ENCODE results near the gene SPATA31C2. TPM values are rescaled to one million over a fixed set of nuclear protein-coding genes. Genes with fewer than 3 reads are reported as not detected.

Gene SPATA31C2
- total RNA-seq, 2 donors from 2014 or later: not detected

- Histone ChIP-seq H3K9ac (ENCODE audit: extremely low read depth, low read length, poor library complexity, severe bottlenecking) (no peak overlapping the region), H3K9me3 (ENCODE audit: control insufficient read depth, low read length) (no peaks in the 10 kb centered on the region), H3K27me3 (ENCODE audit: control insufficient read depth, insufficient read depth, low read length, poor library complexity, severe bottlenecking) (no peaks in the 10 kb centered on the region), H3K27ac (ENCODE audit: low read depth, low read length) (no peak overlapping the region), H3K36me3 (ENCODE audit: control insufficient read depth, insufficient read depth, low read length) (no peaks in the 10 kb centered on the region), H3K4me3 (ENCODE audit: low read length) (no peak overlapping the region), H3K4me1 (ENCODE audit: control insufficient read depth, insufficient read depth, low read length) (peaks cover 6% of the 10 kb centered on the region)
- H3K27me3 Mint-ChIP-seq (ENCODE audit: insufficient read depth): no peaks in the 10 kb centered on the region
- no peaks in the 10 kb centered on the region for H3K36me3 Mint-ChIP-seq (ENCODE audit: low read depth)
- 30 to 55% methylated on average over 4 of the region's 4 CpGs for WGBS, 2 experiments (ENCODE audit: insufficient coverage in 1 of 2, insufficient read length in 1 of 2)
- H3K9me3 Mint-ChIP-seq: peaks cover 22% of the 10 kb centered on the region
- TF ChIP-seq, protein P1, sequence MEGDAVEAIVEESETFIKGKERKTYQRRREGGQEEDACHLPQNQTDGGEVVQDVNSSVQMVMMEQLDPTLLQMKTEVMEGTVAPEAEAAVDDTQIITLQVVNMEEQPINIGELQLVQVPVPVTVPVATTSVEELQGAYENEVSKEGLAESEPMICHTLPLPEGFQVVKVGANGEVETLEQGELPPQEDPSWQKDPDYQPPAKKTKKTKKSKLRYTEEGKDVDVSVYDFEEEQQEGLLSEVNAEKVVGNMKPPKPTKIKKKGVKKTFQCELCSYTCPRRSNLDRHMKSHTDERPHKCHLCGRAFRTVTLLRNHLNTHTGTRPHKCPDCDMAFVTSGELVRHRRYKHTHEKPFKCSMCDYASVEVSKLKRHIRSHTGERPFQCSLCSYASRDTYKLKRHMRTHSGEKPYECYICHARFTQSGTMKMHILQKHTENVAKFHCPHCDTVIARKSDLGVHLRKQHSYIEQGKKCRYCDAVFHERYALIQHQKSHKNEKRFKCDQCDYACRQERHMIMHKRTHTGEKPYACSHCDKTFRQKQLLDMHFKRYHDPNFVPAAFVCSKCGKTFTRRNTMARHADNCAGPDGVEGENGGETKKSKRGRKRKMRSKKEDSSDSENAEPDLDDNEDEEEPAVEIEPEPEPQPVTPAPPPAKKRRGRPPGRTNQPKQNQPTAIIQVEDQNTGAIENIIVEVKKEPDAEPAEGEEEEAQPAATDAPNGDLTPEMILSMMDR (conservative IDR thresholded peaks at IDR 0.05): no peak
- DNase-seq: peak; percentile 87
- H3K4me1 Mint-ChIP-seq: peaks cover 5% of the 10 kb centered on the region
- H3K4me3 Mint-ChIP-seq: no peak overlapping the region
- no peak overlapping the region for H3K27ac Mint-ChIP-seq
Observed at GRCh38 chr9:88090151-88090581, 48.1 kb downstream of the SPATA31C2 start.

- Mint-ChIP-seq H3K9me3 (peaks cover 22% of the 10 kb centered on the region), H3K4me3 (no peak overlapping the region), H3K27me3 (ENCODE audit: insufficient read depth) (peaks cover 2% of the 10 kb centered on the region), H3K27ac (no peak overlapping the region), H3K36me3 (ENCODE audit: low read depth) (no peaks in the 10 kb centered on the region), H3K4me1 (peaks cover 3% of the 10 kb centered on the region)
- no peaks in the 10 kb centered on the region for H3K27me3 ChIP-seq (ENCODE audit: control insufficient read depth, insufficient read depth, low read length, poor library complexity, severe bottlenecking)
- H3K36me3 ChIP-seq (ENCODE audit: control insufficient read depth, insufficient read depth, low read length): no peaks in the 10 kb centered on the region
- no peak overlapping the region for H3K27ac ChIP-seq (ENCODE audit: low read depth, low read length)
- WGBS, 2 experiments (ENCODE audit: insufficient coverage in 1 of 2, insufficient read length in 1 of 2): 89 to 92% methylated on average over 4 to 6 of the region's 6 CpGs
- H3K9ac ChIP-seq (ENCODE audit: extremely low read depth, low read length, poor library complexity, severe bottlenecking): no peak overlapping the region
- TF ChIP-seq, protein P1 (conservative IDR thresholded peaks at IDR 0.05): no peak
- H3K4me3 ChIP-seq (ENCODE audit: low read length): no peak overlapping the region
- H3K9me3 ChIP-seq (ENCODE audit: control insufficient read depth, low read length): no peaks in the 10 kb centered on the region
- no peak for DNase-seq
- H3K4me1 ChIP-seq (ENCODE audit: control insufficient read depth, insufficient read depth, low read length): peaks cover 6% of the 10 kb centered on the region
Observed at GRCh38 chr9:88087906-88088305, 50.4 kb downstream of the SPATA31C2 start.

- Mint-ChIP-seq H3K4me3 (no peak overlapping the region), H3K9me3 (peaks cover 21% of the 10 kb centered on the region), H3K27me3 (ENCODE audit: insufficient read depth) (peaks cover 2% of the 10 kb centered on the region), H3K27ac (no peak overlapping the region), H3K36me3 (ENCODE audit: low read depth) (no peaks in the 10 kb centered on the region), H3K4me1 (no peaks in the 10 kb centered on the region)
- H3K9ac ChIP-seq (ENCODE audit: extremely low read depth, low read length, poor library complexity, severe bottlenecking): no peak overlapping the region
- TF ChIP-seq, protein P1 (conservative IDR thresholded peaks at IDR 0.05): no peak
- H3K27me3 ChIP-seq (ENCODE audit: control insufficient read depth, insufficient read depth, low read length, poor library complexity, severe bottlenecking): no peaks in the 10 kb centered on the region
- H3K4me1 ChIP-seq (ENCODE audit: control insufficient read depth, insufficient read depth, low read length): peaks cover 6% of the 10 kb centered on the region
- H3K27ac ChIP-seq (ENCODE audit: low read depth, low read length): no peak overlapping the region
- DNase-seq: no peak
- no peaks in the 10 kb centered on the region for H3K9me3 ChIP-seq (ENCODE audit: control insufficient read depth, low read length)
- 88 to 94% methylated on average over 4 to 5 of the region's 5 CpGs for WGBS, 2 experiments (ENCODE audit: insufficient coverage in 1 of 2, insufficient read length in 1 of 2)
- no peak overlapping the region for H3K4me3 ChIP-seq (ENCODE audit: low read length)
- H3K36me3 ChIP-seq (ENCODE audit: control insufficient read depth, insufficient read depth, low read length): no peaks in the 10 kb centered on the region
Observed at GRCh38 chr9:88085476-88085875, 52.8 kb downstream of the SPATA31C2 start.

Measured in endodermal cell (in vitro differentiated cells).